CD4-positive, alpha-beta T cell treated with Interleukin-15 for 4 hours (primary cell): ENCODE results near the gene DENND1B.
"Not testable (repeated sequence)": the region's sequence is repeated elsewhere in the genome, so short reads cannot be mapped to it uniquely, and the experiment has no call there.

ENCODE experiments used
- DNase-seq: peaks from one replicate; pipeline ENCODE4 v3.0.0-alpha.2; 2020; ENCODE audit warnings: low spot score

Gene DENND1B

DNA sequence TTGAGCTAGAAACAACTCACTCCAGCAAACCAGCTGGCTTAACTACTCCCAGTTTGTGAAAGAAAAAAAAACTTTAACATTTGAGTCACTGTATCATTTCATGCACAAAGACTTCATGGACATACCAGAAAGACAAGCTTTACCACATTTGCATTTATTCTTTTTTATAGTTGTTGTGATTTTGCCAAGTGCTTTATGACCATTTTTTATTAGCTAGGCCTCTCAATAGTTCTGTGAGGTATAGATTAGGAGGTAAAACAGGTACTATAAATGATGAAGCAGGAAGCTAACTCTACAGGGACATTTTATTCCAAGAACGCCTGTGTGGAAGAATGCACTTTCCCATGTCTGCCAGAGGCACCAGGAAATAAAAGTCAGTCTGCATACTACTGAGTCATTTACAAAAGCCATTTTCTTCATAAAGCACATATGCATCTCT is 8.2 kb upstream of the DENND1B start:
- no peak for DNase-seq

GRCh38 chr1:197782722-197783360 is 7.6 kb upstream of the DENND1B start:
- DNase-seq, result no peak

DNA sequence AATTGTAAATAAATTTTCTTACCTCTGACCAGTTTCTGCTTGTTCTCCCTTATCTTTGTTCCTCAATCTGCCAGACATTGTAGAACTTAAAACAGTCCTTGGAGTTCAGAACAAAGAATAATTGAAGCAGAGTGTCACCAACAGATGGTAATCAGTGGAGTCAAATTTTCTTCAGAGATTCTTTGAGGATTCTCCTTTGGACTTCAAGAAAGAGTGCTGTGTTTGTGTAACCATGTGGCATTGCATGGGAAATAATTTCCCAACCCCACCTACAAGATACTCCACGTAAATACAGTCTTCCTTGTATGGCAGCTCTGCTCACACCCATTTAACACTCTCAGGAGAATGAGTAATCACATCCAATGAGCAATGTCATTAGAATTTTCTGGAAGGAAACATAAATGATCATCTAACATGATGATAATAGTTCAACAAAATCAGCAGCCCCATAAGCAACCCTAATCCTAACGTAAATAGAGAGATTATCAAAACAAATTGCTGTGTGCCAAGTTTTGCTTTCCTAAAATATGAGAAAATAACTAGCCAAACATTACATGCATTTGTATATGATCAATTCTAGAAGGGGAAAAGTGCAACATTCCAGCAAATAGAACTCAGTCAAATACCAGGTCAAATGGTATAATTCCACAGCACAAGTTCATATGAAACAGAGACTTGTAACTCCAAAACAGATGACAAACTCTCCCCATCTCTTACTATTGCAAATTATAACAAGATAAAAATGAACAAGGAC is 6.9 kb upstream of the DENND1B start:
- no peak for DNase-seq

- no peak for DNase-seq
Observed at GRCh38 chr1:197779921-197780320, 4.6 kb upstream of the DENND1B start.

- DNase-seq, result no peak
Observed at GRCh38 chr1:197778366-197778945, 3.2 kb upstream of the DENND1B start.

DNA sequence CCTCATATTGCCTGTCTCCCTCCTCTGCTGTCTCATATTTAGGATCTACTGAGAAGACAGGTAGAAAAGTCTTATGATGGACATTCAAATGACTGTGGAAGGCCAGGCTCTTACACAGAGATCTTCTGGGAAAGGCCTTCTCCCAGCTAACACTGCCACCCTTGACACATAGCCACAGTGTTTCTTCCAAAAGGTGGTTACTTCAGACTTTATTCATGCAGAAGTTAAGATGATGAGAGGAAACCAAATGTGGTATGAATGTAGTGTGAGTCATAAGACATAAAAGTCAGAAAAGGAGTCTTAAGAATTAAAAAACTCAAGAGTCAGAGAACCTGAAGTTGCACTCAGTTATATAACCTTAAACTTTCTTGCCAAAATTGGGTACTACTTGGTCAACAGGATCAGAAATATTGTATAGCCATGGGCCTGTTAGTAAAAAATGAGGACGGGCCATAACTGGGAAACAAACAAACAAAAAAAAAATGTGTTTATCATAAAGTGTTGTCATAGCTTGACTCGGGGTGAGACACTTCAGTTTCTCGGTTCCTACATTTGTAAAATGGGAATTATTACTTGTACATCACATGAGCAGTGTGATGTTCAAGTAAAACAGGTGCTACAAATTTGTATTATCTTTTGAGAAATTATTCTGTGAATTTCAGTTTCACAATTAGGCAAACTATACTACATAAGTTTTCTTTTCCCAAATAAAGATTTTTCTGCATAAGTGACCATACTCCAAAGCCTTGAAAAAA is 1.2 kb upstream of the DENND1B start:
- peak; percentile 57 for DNase-seq

- peak; percentile 52 for DNase-seq
Observed at GRCh38 chr1:197774466-197775281, 606 bp downstream of the DENND1B start.

DNA sequence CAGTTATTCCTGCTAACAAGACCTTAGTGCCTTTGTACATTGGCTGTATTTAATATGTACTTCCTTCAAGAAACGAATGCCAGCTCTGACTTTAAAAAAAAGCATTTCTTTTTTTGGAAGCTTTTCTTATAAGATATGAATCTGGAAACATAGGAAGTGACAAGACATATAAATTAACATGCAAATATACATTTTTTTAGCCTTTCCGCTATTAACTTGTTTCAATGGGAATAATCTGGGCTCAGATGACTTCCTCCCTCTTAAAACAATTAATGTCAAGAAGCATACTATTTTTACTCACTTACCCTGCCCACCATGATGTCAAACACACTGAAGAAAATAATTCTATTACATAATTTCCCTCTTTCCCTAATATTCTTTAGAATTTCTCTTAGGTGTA is 1.4 kb downstream of the DENND1B start:
- DNase-seq, result no peak

DNA sequence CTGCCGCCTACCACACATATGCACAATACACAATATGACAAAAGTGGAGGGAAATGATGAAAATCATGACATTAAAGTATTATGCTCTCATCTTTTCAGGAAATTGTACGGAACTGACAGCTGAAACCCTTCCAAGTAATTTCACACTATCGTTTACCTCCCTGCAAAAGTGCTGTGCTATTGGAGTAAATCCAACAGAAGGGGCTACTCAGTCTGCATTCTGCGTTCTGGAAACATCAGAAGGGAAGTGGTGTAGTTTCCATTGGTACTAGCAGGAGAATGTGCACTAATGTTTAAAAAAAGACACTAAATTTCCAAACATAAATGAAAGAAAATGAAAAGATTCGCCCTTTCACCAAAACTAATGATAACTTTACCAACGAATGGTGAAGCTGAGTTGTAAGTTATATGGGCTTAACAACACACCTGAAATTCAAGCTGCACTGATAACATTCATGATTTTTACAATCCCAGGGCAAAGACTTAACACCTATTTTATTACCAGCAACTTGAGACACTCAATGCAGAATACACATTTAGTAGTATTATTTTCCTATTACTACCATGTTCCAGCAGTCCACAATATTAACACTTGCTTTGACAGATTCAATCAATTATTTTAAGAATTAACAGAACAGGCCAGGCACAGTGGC is 3.2 kb downstream of the DENND1B start:
- no peak for DNase-seq

- no peak for DNase-seq
Observed at GRCh38 chr1:197771386-197771785, 3.9 kb downstream of the DENND1B start.

DNA sequence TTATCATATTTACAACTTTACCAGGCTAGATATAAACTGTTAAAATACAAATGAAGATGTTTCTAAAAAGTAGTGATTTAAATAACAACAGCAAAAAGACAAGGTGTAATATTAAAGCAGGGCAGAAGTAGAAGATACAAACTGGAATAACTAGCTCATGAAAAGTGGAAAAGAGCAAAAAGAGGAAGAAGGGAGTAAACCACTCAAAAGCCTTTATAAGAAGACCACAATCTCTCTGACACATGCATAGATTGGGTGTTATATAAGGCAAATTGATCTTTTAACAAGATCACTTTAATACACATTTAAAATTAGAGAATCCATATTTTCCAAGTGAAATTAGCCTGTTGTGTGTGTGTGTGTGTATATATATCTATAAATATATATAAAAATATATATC is 5.0 kb downstream of the DENND1B start:
- DNase-seq, result no peak

GRCh38 chr1:197769287-197769686 is 6.0 kb downstream of the DENND1B start:
- no peak for DNase-seq

DNA sequence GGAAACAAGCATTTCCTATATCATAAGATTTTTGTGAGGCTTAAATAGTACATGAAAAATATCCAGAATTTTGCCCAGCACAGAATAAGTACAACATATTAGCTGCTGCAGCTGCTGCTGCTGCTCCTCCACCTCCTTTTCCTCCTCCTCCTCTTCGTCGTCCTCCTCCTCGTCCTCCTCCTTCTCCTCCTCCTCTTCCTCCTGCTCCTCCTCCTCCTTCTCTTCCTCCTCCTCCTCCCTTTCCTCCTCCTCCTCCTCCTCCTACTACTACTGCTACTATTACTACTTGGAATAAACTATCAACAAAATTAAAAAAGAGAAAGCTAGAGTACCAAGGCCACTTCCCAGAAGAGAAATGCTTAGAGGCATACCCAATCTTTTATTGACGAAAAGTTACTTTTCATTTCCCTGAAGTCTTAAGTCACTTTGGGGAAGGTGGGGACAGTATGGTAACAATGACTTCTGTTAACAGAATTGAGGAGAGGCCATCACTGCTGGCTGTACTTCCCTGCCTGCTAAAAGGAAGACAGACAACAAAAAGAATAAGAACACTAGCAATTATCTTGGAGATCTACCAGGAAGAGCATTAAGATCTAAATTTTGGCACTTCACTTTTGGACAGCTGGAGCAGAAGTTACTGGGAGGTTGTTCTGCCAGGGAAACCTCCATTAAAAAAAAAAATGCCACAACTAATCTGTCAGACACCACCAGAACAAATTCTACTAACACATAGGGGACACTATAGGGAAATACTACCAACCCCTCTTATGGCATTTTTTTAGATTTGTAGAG is 7.1 kb downstream of the DENND1B start:
- no peak for DNase-seq

- no peak for DNase-seq
Observed at GRCh38 chr1:197763769-197764168, 11.5 kb downstream of the DENND1B start.

DNA sequence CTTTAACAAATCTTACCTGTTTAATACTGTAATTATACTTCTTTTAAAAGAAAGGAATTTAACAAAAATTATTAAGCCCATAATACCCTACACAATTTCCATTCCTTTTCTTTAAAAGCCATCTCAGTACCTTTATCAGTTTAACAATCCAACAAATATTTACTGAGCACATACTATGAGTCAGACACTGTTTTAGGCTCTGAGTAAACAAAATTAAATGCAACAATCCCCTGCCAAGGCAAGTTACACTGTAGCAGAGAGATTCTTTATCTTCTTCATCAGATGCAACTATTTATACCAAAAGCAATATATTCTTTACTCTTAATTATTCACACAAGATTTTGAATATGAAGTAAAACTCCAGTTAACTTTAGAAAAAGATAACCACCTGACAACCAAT is 12.0 kb downstream of the DENND1B start:
- no peak for DNase-seq

- no peak for DNase-seq
Observed at GRCh38 chr1:197761654-197762053, 13.6 kb downstream of the DENND1B start.

DNA sequence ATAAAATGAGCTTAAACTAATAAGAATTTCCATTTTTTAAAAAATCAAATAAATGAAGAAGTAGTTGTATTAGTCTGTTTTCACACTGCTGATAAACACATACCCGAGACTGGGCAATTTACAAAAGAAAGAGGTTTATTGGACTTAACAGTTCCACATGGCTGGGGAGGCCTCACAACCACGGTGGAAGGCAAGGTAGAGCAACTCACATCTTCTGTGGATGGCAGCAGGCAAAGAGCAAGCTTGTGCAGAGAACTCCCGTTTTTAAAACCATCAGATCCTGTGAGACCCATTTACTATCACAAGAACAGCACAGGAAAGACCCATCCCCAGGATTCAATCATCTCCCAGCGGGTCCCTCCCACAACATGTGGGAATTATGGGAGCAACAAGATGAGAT is 19.7 kb downstream of the DENND1B start:
- DNase-seq, result not testable (repeated sequence)

GRCh38 chr1:197752652-197753164 is 22.6 kb downstream of the DENND1B start:
- not testable (repeated sequence) for DNase-seq

GRCh38 chr1:197750366-197750765 is 24.9 kb downstream of the DENND1B start:
- no peak for DNase-seq

DNA sequence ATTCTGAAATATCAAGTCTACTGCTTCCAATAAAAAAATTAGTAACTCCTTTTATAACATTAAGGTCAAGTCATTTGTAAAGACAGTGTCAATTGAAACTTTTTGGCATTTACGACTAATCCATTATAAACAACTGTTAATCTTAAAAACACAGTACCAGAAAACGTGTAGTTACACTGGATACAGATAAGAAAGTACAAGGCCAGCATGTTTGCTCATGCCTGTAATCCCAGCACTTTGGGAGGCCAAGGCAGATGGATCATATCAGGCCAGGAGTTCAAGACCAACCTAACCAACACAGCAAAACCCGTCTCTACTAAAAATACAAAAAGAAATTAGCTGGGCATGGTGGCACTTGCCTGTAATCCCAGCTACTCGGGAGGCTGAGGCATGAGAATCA is 29.4 kb downstream of the DENND1B start:
- no peak for DNase-seq
